ENCODE measurements around the gene PTPN6. TPM values are rescaled to one million over a fixed set of nuclear protein-coding genes. Genes with fewer than 3 reads are reported as not detected.

PTPN6 gene
- total and polyA plus RNA-seq, 10 of the 15 experiments (the other 5 are each of a cell fraction or from before 2014, with no cell fraction given), result 229 to 457 (median 370) TPM

- TF ChIP-seq E2F8 (IDR thresholded peaks at IDR 0.05; ENCODE audit: low read depth, partially characterized antibody), result peak; percentile 53
- peak; percentile 90 for TF ChIP-seq CBFB (IDR thresholded peaks at IDR 0.05; ENCODE audit: low read depth)
- TF ChIP-seq HSF1 (IDR thresholded peaks at IDR 0.05; ENCODE audit: low read depth, low read length), result no peak
- TF ChIP-seq STAT3 (IDR thresholded peaks at IDR 0.05; ENCODE audit: low read depth, low read length), result peak; percentile 34; the same call in 1 of the 2 replicates
- TF ChIP-seq MLLT1 (IDR thresholded peaks at IDR 0.05), result peak; percentile 96
- no peak for TF ChIP-seq RBBP5 (conservative IDR thresholded peaks at IDR 0.05)
- no peak for TF ChIP-seq NFXL1 (IDR thresholded peaks at IDR 0.05; ENCODE audit: borderline replicate concordance)
- TF ChIP-seq BRCA1 (IDR thresholded peaks at IDR 0.05; ENCODE audit: low read depth, low read length), result no peak
- TF ChIP-seq PAX5 (IDR thresholded peaks at IDR 0.05; ENCODE audit: borderline replicate concordance, low read depth, low read length), result peak; percentile 65
- no peak; the same call in 1 of the 2 replicates for TF ChIP-seq CHD1 (IDR thresholded peaks at IDR 0.05; ENCODE audit: low read depth, low read length)
- TF ChIP-seq CBX5 (IDR thresholded peaks at IDR 0.05; ENCODE audit: low read depth), result no peak
- peak; percentile 92 for TF ChIP-seq SPI1 (IDR thresholded peaks at IDR 0.05; ENCODE audit: borderline replicate concordance, insufficient read depth, low read depth, low read length)
- no peak for TF ChIP-seq USF1 (IDR thresholded peaks at IDR 0.05; ENCODE audit: borderline replicate concordance, extremely low read length, insufficient read depth, low read depth, low read length)
- TF ChIP-seq IKZF1 (conservative IDR thresholded peaks at IDR 0.05), result peak; percentile 100
- no peak for TF ChIP-seq HCFC1 (IDR thresholded peaks at IDR 0.05; ENCODE audit: low read length)
- no peak for TF ChIP-seq KLF5 (IDR thresholded peaks at IDR 0.05; ENCODE audit: partially characterized antibody)
- TF ChIP-seq ZBTB4 (CRISPR knock-in tag; IDR thresholded peaks at IDR 0.05), result no peak
- TF ChIP-seq ATF7 (IDR thresholded peaks at IDR 0.05; ENCODE audit: low read depth), result peak; percentile 98
- TF ChIP-seq BCL11A (IDR thresholded peaks at IDR 0.05; ENCODE audit: low read depth, low read length), result peak; percentile 45
- no peak for TF ChIP-seq YBX1 (IDR thresholded peaks at IDR 0.05)
Measured at GRCh38 chr12:6953442-6954315, 2.5 kb downstream of the PTPN6 start (continued).

All from GM12878 (cell line).